Measurements from ENCODE around the gene RAP1GDS1.
A peak's percentile ranks its signal among the peaks of the same experiment; 100 is the strongest.

Gene RAP1GDS1

GRCh38 chr4:98260579-98261404 lies at the start of gene RAP1GDS1:
Gene RAP1GDS1 (plus strand): TSS chr4:98261384. CDS start chr4:98261566, 182 bp downstream.
- TF ChIP-seq ZFX (IDR thresholded peaks at IDR 0.05; ENCODE audit: borderline replicate concordance) = no peak
- H3K27ac ChIP-seq = peak within 1 kb of the TSS; percentile 94

DNA sequence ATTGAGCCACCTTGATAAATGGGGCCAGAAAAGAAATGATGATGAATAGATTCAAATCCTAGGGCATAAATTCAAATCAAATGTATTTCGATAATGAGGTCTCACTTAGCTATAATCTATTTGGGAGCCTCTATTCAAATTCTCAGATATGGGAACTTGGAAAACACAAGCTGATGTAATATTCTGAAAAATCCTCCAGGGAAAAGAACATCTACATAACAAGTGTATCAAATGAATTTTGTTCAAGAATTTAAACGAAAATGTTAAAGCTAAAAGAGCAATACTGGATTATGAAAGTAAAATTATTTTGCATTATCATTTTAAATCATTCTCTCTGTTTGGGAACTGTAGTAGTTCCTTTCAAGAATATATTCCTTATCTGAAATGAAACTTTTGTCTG lies 38.9 kb upstream of the RAP1GDS1 start:
- TF ChIP-seq ZFX (IDR thresholded peaks at IDR 0.05; ENCODE audit: borderline replicate concordance) = no peak
- TF ChIP-seq, protein P1, sequence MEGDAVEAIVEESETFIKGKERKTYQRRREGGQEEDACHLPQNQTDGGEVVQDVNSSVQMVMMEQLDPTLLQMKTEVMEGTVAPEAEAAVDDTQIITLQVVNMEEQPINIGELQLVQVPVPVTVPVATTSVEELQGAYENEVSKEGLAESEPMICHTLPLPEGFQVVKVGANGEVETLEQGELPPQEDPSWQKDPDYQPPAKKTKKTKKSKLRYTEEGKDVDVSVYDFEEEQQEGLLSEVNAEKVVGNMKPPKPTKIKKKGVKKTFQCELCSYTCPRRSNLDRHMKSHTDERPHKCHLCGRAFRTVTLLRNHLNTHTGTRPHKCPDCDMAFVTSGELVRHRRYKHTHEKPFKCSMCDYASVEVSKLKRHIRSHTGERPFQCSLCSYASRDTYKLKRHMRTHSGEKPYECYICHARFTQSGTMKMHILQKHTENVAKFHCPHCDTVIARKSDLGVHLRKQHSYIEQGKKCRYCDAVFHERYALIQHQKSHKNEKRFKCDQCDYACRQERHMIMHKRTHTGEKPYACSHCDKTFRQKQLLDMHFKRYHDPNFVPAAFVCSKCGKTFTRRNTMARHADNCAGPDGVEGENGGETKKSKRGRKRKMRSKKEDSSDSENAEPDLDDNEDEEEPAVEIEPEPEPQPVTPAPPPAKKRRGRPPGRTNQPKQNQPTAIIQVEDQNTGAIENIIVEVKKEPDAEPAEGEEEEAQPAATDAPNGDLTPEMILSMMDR (IDR thresholded peaks at IDR 0.05) = no peak
- H3K27ac ChIP-seq = no peak overlapping the region

DNA sequence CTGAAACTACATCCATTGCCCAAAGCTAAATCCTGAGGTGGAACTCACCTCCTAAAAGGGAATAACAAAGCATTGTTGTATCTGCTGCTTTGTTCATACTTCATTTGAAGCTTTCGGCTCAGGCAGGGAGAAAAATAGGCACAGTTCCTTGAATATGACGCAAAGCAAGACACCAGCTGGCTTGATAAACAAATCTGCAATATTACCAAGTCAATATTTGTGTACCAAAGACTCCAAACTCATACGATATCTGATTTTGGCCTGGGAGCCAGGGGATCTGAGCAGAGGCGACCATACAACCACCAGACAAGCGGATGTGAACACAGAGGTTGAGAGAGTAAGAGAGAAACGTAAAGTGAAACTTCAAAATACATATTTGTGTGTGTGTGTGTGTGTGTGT lies 34.8 kb upstream of the RAP1GDS1 start:
- H3K27ac ChIP-seq = peak overlapping the region; percentile 68
- TF ChIP-seq ZFX (IDR thresholded peaks at IDR 0.05; ENCODE audit: borderline replicate concordance) = no peak
- TF ChIP-seq, protein P1 (IDR thresholded peaks at IDR 0.05) = no peak

DNA sequence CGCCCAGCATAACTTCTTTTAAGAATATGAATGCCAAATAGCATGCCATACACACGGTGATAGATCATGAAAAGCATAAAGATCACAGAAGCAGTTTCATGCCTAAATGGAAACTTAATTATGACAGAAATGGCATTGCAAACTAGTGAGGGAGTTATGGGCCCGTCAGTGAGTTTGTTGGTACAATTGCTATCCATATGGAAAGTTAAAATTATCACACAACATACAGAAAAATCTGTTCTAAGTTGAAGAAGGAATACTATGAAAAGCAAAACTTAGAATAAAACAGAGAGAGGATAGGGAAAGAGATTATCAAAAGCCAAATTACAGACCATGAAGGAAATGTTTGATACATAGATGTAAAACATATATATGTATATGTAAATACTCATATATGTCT lies 30.2 kb upstream of the RAP1GDS1 start:
- no peak for TF ChIP-seq ZFX (IDR thresholded peaks at IDR 0.05; ENCODE audit: borderline replicate concordance)
- no peak overlapping the region for H3K27ac ChIP-seq

- TF ChIP-seq, protein P1 (IDR thresholded peaks at IDR 0.05) = no peak
- no peak for TF ChIP-seq ZFX (IDR thresholded peaks at IDR 0.05; ENCODE audit: borderline replicate concordance)
- no peak overlapping the region for H3K27ac ChIP-seq
These were observed 29.0 kb upstream of the RAP1GDS1 start for GRCh38 chr4:98232202-98232601.

DNA sequence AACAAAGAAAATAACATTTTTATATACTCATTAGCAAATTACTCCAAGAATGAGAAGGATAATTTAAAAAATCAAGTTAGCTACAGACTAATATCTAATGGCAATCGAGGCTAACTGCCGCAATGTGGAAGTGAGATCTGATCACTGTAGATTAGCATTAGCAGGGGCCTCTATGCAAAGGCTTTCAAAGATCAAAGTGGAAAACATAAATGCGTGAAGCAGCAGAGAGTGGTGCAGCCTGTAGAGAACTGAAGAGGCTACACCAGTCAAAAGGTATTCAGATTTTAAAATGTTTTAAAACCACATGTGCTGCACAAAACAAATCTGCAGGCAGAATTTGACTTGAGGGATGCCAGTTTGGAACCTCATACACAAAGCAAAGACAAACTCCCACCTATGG lies 24.0 kb upstream of the RAP1GDS1 start:
- H3K27ac ChIP-seq = no peak overlapping the region
- TF ChIP-seq, protein P1 (IDR thresholded peaks at IDR 0.05) = no peak
- TF ChIP-seq ZFX (IDR thresholded peaks at IDR 0.05; ENCODE audit: borderline replicate concordance) = no peak

GRCh38 chr4:98242063-98242462 lies 19.1 kb upstream of the RAP1GDS1 start:
- no peak for TF ChIP-seq ZFX (IDR thresholded peaks at IDR 0.05; ENCODE audit: borderline replicate concordance)
- TF ChIP-seq, protein P1 (IDR thresholded peaks at IDR 0.05) = no peak
- no peak overlapping the region for H3K27ac ChIP-seq

GRCh38 chr4:98242538-98242937 lies 18.6 kb upstream of the RAP1GDS1 start:
- no peak overlapping the region for H3K27ac ChIP-seq
- TF ChIP-seq, protein P1 (IDR thresholded peaks at IDR 0.05) = no peak
- no peak for TF ChIP-seq ZFX (IDR thresholded peaks at IDR 0.05; ENCODE audit: borderline replicate concordance)
